Epithelial cell of proximal tubule (primary cell): ENCODE results near the gene SPRR1A. TPM values are rescaled to one million over a fixed set of nuclear protein-coding genes. Genes with fewer than 3 reads are reported as not detected.
A peak's percentile ranks its signal among the peaks of the same experiment; 100 is the strongest.

Source experiments
- DNase-seq: peaks from one replicate; pipeline ENCODE4 v3.0.0-alpha.2; 2011; ENCODE audit warnings: low read depth
- H3K4me3 ChIP-seq: 2 replicates; pipeline ENCODE4 v1.5.1; 2011; ENCODE audit warnings: low read depth, mild to moderate bottlenecking, low read length
- total RNA-seq: library from RNA; depleted of rRNA; stranded (reverse); fragments of >200 nt; gene quantifications from 2 replicates; pipeline ENCODE4 v1.2.3, GENCODE V29; 2015
- TF ChIP-seq, protein P1 (sequence below): conservative IDR thresholded peaks from 2 replicates; pipeline ENCODE4 v1.5.1; 2012; ENCODE audit warnings: low read depth, mild to moderate bottlenecking, low read length

SPRR1A gene
- total RNA-seq, 1 donor from 2014 or later = not detected

DNA sequence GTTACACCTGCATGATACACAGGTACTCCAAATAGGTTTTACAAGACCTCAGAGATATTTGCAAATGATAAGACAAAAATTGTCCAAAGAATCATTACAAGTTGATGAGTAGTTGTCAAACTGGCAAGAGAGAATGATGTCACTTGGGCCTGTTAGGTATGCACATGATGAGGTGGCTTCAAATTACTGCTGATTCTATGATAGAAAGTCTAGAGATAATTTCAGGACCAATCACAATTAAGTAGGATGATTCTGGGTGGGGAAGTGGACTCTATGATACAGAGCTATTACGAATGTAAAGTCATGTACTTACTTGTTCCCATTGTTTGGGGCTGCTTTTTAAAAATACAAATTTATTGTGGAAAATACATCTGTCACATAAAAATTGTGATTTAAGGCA is 41.9 kb downstream of the SPRR1A start:
- TF ChIP-seq, protein P1, sequence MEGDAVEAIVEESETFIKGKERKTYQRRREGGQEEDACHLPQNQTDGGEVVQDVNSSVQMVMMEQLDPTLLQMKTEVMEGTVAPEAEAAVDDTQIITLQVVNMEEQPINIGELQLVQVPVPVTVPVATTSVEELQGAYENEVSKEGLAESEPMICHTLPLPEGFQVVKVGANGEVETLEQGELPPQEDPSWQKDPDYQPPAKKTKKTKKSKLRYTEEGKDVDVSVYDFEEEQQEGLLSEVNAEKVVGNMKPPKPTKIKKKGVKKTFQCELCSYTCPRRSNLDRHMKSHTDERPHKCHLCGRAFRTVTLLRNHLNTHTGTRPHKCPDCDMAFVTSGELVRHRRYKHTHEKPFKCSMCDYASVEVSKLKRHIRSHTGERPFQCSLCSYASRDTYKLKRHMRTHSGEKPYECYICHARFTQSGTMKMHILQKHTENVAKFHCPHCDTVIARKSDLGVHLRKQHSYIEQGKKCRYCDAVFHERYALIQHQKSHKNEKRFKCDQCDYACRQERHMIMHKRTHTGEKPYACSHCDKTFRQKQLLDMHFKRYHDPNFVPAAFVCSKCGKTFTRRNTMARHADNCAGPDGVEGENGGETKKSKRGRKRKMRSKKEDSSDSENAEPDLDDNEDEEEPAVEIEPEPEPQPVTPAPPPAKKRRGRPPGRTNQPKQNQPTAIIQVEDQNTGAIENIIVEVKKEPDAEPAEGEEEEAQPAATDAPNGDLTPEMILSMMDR = no peak
- no peak overlapping the region for H3K4me3 ChIP-seq
- no peak for DNase-seq

DNA sequence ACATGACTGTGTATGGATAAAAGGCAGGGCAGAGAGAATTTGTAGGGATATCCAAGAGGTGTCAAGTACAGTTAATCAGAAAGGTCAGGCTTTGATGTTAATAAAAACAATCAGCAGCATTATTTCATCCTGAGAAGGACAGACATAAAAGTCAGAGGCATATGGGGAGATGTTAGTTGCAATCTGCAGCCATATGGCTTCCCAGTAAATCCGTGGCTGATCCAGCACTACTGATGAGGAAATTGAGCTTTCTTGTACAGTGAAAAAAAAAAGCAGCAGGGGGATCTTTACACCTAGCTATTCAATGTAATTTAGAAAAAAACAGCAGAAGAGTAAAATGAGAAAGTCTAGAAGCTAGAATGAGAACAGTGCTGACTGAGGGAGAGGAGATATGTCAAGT is 44.9 kb downstream of the SPRR1A start:
- TF ChIP-seq, protein P1 = no peak
- DNase-seq = no peak
- H3K4me3 ChIP-seq = no peak overlapping the region

DNA sequence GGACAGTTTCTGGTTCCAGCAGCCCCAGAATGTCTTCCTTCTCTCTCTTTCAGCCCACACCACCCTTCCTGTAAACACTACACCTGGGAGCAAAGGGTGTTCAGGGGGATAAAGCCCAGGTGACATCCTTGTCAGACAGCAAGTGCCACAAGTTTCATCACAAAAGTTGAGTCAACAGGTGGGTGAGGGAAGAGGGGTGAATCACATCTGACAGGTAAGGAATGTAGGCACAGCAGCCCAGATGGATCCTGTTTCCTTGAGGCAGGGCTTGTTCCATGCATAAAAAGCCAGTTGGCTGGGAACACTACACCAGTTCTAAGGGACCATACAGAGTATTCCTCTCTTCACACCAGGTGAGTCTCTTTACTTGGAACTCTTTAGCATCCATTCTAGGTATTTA is 47.0 kb downstream of the SPRR1A start, which contains the start of gene SPRR1B:
Gene SPRR1B, plus strand, starts transcription at position 309 of the 400 bp plus-strand sequence. CDS start 1,143 bp downstream, outside the sequence.
- no peak within 1 kb of the TSS for H3K4me3 ChIP-seq
- TF ChIP-seq, protein P1 = no peak
- no peak for DNase-seq

DNA sequence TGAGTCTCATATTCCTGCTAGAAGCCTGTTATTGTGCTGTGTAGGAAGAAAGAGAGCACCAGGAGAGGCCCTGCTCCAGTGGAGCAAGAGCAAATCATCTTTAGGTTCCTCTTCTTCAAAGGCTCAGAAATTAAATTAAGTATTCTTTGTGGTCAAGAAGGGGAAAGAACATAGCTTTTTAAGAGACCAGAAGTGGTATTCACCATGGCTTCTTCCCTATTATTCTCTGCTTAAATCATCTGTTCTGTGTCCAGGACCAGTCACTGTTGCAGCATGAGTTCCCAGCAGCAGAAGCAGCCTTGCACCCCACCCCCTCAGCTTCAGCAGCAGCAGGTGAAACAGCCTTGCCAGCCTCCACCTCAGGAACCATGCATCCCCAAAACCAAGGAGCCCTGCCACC is 48.2 kb downstream of the SPRR1A start:
- H3K4me3 ChIP-seq = no peak overlapping the region
- TF ChIP-seq, protein P1 = no peak
- DNase-seq = no peak

DNA sequence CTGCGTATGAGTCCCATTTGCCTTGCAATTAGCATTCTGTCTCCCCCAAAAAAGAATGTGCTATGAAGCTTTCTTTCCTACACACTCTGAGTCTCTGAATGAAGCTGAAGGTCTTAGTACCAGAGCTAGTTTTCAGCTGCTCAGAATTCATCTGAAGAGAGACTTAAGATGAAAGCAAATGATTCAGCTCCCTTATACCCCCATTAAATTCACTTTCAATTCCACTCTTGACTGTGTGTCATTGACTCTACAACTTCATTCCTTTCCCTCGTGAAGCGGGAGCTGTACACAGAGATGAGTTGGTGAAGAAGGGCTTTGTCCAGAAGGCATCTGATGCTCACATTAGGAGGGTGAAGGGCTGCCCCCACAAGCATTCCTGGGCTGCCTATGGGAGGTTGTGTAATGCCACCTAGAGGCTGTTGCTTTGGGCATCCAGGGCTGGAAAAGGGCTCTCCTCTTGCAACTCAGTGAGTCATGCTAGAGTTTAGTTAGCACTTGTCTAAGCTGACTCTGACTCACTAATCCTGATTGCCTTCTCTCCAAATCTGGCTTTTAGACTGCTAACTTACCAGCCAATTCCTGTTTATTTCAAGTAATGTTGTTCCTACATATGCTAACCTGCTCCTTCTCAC is 48.9 kb downstream of the SPRR1A start:
- H3K4me3 ChIP-seq = no peak overlapping the region
- DNase-seq = peak; percentile 46
- TF ChIP-seq, protein P1 = peak; percentile 64

DNA sequence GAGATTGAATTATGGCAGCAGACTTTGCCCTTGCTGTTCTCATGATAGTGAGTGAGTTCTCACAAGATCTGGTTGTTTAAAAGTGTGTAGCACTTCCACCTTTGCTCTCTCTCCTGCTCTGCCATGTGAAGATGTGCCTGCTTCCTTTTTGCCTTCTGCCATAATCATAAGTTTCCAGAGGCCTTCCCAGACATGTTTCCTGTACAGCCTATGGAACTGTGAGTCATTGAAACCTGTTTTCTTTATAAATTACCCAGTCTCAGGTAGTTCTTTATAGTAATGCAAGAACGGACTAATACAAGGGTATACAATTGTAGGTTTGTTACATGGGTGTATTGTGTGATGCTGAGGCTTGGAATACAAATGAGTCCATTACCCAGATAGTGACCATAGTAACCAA is 51.3 kb downstream of the SPRR1A start:
- TF ChIP-seq, protein P1 = no peak
- no peak for DNase-seq
- H3K4me3 ChIP-seq = no peak overlapping the region

Other genes with a start within 250 kb of the SPRR1A start
- gene KPRP, start 226.1 kb upstream of the SPRR1A start, total RNA-seq = not detected in 2 replicates
- not detected in 2 replicates for gene LCE1F, start 208.9 kb upstream of the SPRR1A start, total RNA-seq
- gene LCE1E, start 197.8 kb upstream of the SPRR1A start, total RNA-seq = not detected in 2 replicates
- gene LCE1D, start 187.4 kb upstream of the SPRR1A start, total RNA-seq = not detected in 2 replicates
- not detected in 2 replicates for gene LCE1C, start 177.4 kb upstream of the SPRR1A start, total RNA-seq
- gene LCE1B, start 172.1 kb upstream of the SPRR1A start, total RNA-seq = not detected in 2 replicates
- not detected in 2 replicates for gene LCE1A, start 156.6 kb upstream of the SPRR1A start, total RNA-seq
- not detected in 2 replicates for gene LCE6A, start 141.2 kb upstream of the SPRR1A start, total RNA-seq
- gene LCE7A, start 124.1 kb upstream of the SPRR1A start, total RNA-seq = not detected in 2 replicates
- not detected in 2 replicates for gene SMCP, start 105.8 kb upstream of the SPRR1A start, total RNA-seq
- gene IVL, start 75.5 kb upstream of the SPRR1A start, total RNA-seq = 0.35 and 2.1 TPM in 2 replicates
- not detected in 2 replicates for gene SPRR5, start 36.9 kb upstream of the SPRR1A start, total RNA-seq
- not detected in 2 replicates for gene SPRR4, start 13.4 kb upstream of the SPRR1A start, total RNA-seq
- gene SPRR3, start 17.7 kb downstream of the SPRR1A start, total RNA-seq = not detected in 2 replicates
- 0.75 TPM in 1 of 2 replicates, not detected in the other for gene SPRR1B, start 47.1 kb downstream of the SPRR1A start, total RNA-seq
- gene SPRR2D, start 57.0 kb downstream of the SPRR1A start, total RNA-seq = not detected in 2 replicates
- 0.92 and 1.8 TPM in 2 replicates for gene SPRR2A, start 73.4 kb downstream of the SPRR1A start, total RNA-seq
- gene SPRR2B, start 87.5 kb downstream of the SPRR1A start, total RNA-seq = not detected in 2 replicates
- not detected in 2 replicates for gene SPRR2E, start 110.4 kb downstream of the SPRR1A start, total RNA-seq
- not detected in 2 replicates for gene SPRR2F, start 129.4 kb downstream of the SPRR1A start, total RNA-seq
- not detected in 2 replicates for gene SPRR2G, start 166.8 kb downstream of the SPRR1A start, total RNA-seq
- gene LELP1, start 219.3 kb downstream of the SPRR1A start, total RNA-seq = not detected in 2 replicates
- gene PRR9, start 233.5 kb downstream of the SPRR1A start, total RNA-seq = 0.72 TPM in 1 of 2 replicates, not detected in the other